HepG2 (cell line): ENCODE data around the gene PGC. TPM values are rescaled to one million over a fixed set of nuclear protein-coding genes. Genes with fewer than 3 reads are reported as not detected.

ENCODE experiments used
- ATAD3A ChIP-seq: sonication (generic); formaldehyde crosslinking; IDR thresholded peaks from 2 replicates; pipeline ENCODE4 v1.4.0; 2020; ENCODE audit warnings: missing genetic modification reagents
- CCDC6 ChIP-seq: sonication (generic); formaldehyde crosslinking; IDR thresholded peaks from 2 replicates; pipeline ENCODE4 v1.8.1; 2022; ENCODE audit warnings: mild to moderate bottlenecking, missing genetic modification reagents, moderate library complexity
- FOSL2 ChIP-seq: sonication (generic); formaldehyde crosslinking; IDR thresholded peaks from 2 replicates; pipeline ENCODE4 v1.4.0; 2020; ENCODE audit warnings: missing genetic modification reagents
- FOXA1 ChIP-seq, 2 experiments: fragments of 450-650 bp in 1 of 2; sonication (generic) in 1 of 2; formaldehyde crosslinking in 1 of 2; IDR thresholded peaks; 2 replicates each; pipeline versions ENCODE4 v1.4.0 to v1.6.1; 2016 to 2020; ENCODE audit warnings: missing genetic modification reagents in 1 of 2
- HHEX ChIP-seq: IDR thresholded peaks from 2 replicates; pipeline ENCODE4 v1.6.1; 2016; ENCODE audit warnings: control low read depth
- KDM2A ChIP-seq: sonication (generic); formaldehyde crosslinking; IDR thresholded peaks from 2 replicates; pipeline ENCODE4 v1.4.0; 2020; ENCODE audit warnings: low read depth, missing genetic modification reagents, borderline replicate concordance
- MBD4 ChIP-seq: IDR thresholded peaks from 2 replicates; pipeline ENCODE4 v1.6.1; 2012; ENCODE audit warnings: low read length, inconsistent platforms, borderline replicate concordance
- RFX3 ChIP-seq: IDR thresholded peaks from 2 replicates; pipeline ENCODE4 v1.6.1; 2016; ENCODE audit warnings: missing biosample characterization, missing genetic modification reagents
- SUZ12 ChIP-seq: fragments of 150-350 bp; IDR thresholded peaks from 2 replicates; pipeline ENCODE4 v1.6.1; 2014; ENCODE audit warnings: low read depth, low read length
- TEAD3 ChIP-seq: optimal IDR thresholded peaks from 2 replicates; pipeline ENCODE3; 2016; ENCODE audit warnings: borderline replicate concordance
- TFAP4 ChIP-seq: sonication (generic); IDR thresholded peaks from 2 replicates; pipeline ENCODE4 v1.6.1; 2016; ENCODE audit warnings: low read depth, borderline replicate concordance
- ZBTB21 ChIP-seq: sonication (generic); formaldehyde crosslinking; IDR thresholded peaks from 2 replicates; pipeline ENCODE4 v1.4.0; 2020; ENCODE audit warnings: missing genetic modification reagents
- ZFP37 ChIP-seq: sonication (generic); formaldehyde crosslinking; IDR thresholded peaks from 2 replicates; pipeline ENCODE4 v1.4.0; 2020; ENCODE audit warnings: missing genetic modification reagents, borderline replicate concordance
- ZNF317 ChIP-seq: sonication (generic); formaldehyde crosslinking; IDR thresholded peaks from 2 replicates; pipeline ENCODE4 v1.5.0; 2020; ENCODE audit warnings: mild to moderate bottlenecking, missing genetic modification reagents
- ZNF572 ChIP-seq: sonication (generic); formaldehyde crosslinking; IDR thresholded peaks from 2 replicates; pipeline ENCODE4 v1.5.1; 2020; ENCODE audit warnings: mild to moderate bottlenecking, missing genetic modification reagents
- ZNF614 ChIP-seq: IDR thresholded peaks from 2 replicates; pipeline ENCODE4 v1.6.1; 2018; ENCODE audit warnings: missing biosample characterization, missing genetic modification reagents, inconsistent platforms, borderline replicate concordance
- ZNF839 ChIP-seq: sonication (generic); formaldehyde crosslinking; IDR thresholded peaks from 2 replicates; pipeline ENCODE4 v1.4.0; 2020; ENCODE audit warnings: missing genetic modification reagents, mild to moderate bottlenecking, borderline replicate concordance
- ZSCAN30 ChIP-seq: sonication (generic); formaldehyde crosslinking; IDR thresholded peaks from 2 replicates; pipeline ENCODE4 v1.5.0; 2020; ENCODE audit warnings: mild to moderate bottlenecking, missing genetic modification reagents
- polyA plus RNA-seq, 8 experiments: library from polyadenylated mRNA; depleted of rRNA in 3 of 8; stranded (reverse) in 7 of 8; unstranded in 1 of 8; fragments of >200 nt; fragmentation: Illumina TruSeq in 4 of 8; extraction: Trizol in 4 of 8; gene quantifications; 2 replicates each; pipeline versions ENCODE4 v1.2.1 to v1.2.3, GENCODE V29; 2011 to 2016; ENCODE audit warnings: low read depth in 4 of 8, missing spikeins in 1 of 8, mixed read lengths in 1 of 8; ENCODE audit not compliant: insufficient read depth in 1 of 8
- total RNA-seq, 5 experiments: library from RNA; depleted of rRNA; stranded (reverse); fragments of >200 nt; fragmentation: Illumina TruSeq; extraction: Trizol; gene quantifications; 2 replicates each; pipeline ENCODE4 v1.2.3, GENCODE V29; 2016; ENCODE audit warnings: low read depth in 1 of 5
- TF ChIP-seq, protein P1 (sequence below): IDR thresholded peaks from 2 replicates; pipeline ENCODE4 v1.6.1; 2016; ENCODE audit warnings: missing compliant biosample characterization, missing genetic modification reagents, borderline replicate concordance
- TF ChIP-seq, protein P2 (sequence below): sonication (generic); formaldehyde crosslinking; IDR thresholded peaks from 2 replicates; pipeline ENCODE4 v1.4.0; 2020; ENCODE audit warnings: missing genetic modification reagents
- TF ChIP-seq, protein P3 (sequence below): sonication (generic); formaldehyde crosslinking; IDR thresholded peaks from 2 replicates; pipeline ENCODE4 v1.4.0; 2020; ENCODE audit warnings: missing genetic modification reagents
- TF ChIP-seq, protein P4 (sequence below): sonication (generic); formaldehyde crosslinking; IDR thresholded peaks from 2 replicates; pipeline ENCODE4 v1.4.0; 2020; ENCODE audit warnings: low read depth, mild to moderate bottlenecking, missing genetic modification reagents

The PGC gene
- total and polyA plus RNA-seq, 2 of the 13 experiments (the other 11 are each of a cell fraction or from before 2014, with no cell fraction given) = 426 to 502 TPM

DNA sequence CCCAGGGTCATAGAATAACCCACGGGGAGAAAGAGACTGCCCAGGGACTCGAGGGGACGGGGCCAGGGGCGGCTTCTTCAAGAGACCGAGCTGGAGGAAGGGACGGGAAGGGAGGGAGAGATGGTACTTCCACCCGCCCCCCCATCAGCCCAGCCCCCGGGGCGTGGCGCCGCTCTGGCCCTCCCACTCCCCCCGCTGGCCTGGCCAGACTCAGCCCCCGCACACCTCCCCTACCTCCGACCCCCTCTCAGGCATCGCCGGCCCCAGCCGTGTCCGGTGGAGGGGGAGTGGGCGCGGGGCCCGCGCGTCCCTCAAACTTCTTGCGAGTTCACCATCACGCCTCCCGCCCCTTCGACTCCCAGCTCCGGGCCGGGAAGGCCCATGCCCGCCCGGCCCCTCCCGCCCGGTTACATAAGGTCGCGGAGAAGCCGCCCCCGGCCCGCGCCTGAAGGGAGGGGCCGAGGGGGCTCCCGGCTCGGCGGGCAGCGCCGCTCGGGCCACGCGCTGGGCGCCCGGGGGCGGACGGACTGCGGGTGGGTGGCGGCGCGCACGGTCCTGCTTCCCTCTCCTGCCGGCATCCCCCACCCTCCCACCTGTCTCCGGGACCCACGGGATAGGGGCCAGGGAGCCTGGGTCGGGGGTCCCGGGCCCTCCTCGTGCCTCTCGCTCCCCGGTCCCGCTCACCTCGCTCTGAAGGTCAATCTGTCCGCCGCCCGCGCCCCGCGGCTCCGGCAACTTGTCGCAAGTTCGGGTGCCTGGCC lies 12.4 kb downstream of the PGC start (continued):
- TF ChIP-seq RFX3 (CRISPR knock-in tag) (no peak), ZNF839 (0 out of 2 replicates have a peak, but pooled peaks have one; percentile 17), KDM2A (CRISPR knock-in tag) (peak; percentile 76; the same call in 1 of the 2 replicates), HHEX (CRISPR knock-in tag) (no peak), FOSL2 (CRISPR knock-in tag) (0 out of 2 replicates have a peak, but pooled peaks have one; percentile 5), ZBTB21 (CRISPR knock-in tag) (no peak), ZSCAN30 (CRISPR knock-in tag) (no peak), ATAD3A (CRISPR knock-in tag) (no peak), TEAD3 (CRISPR knock-in tag) (peak; percentile 3), CCDC6 (CRISPR knock-in tag) (peak; percentile 78; the same call in 1 of the 2 replicates), TFAP4 (peak; percentile 20; the same call in 1 of the 2 replicates), FOXA1 (IDR thresholded peaks at IDR 0.05) (no peak), FOXA1 (CRISPR knock-in tag; IDR thresholded peaks at IDR 0.05) (no peak), ZNF614 (CRISPR knock-in tag) (peak; percentile 13; the same call in 1 of the 2 replicates), ZNF572 (CRISPR knock-in tag) (no peak), ZFP37 (CRISPR knock-in tag) (no peak), MBD4 (no peak), SUZ12 (no peak), ZNF317 (CRISPR knock-in tag) (peak; percentile 53; the same call in 1 of the 2 replicates)
- TF ChIP-seq, protein P1, sequence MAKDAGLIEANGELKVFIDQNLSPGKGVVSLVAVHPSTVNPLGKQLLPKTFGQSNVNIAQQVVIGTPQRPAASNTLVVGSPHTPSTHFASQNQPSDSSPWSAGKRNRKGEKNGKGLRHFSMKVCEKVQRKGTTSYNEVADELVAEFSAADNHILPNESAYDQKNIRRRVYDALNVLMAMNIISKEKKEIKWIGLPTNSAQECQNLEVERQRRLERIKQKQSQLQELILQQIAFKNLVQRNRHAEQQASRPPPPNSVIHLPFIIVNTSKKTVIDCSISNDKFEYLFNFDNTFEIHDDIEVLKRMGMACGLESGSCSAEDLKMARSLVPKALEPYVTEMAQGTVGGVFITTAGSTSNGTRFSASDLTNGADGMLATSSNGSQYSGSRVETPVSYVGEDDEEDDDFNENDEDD (CRISPR knock-in tag) = no peak
- TF ChIP-seq, protein P2, sequence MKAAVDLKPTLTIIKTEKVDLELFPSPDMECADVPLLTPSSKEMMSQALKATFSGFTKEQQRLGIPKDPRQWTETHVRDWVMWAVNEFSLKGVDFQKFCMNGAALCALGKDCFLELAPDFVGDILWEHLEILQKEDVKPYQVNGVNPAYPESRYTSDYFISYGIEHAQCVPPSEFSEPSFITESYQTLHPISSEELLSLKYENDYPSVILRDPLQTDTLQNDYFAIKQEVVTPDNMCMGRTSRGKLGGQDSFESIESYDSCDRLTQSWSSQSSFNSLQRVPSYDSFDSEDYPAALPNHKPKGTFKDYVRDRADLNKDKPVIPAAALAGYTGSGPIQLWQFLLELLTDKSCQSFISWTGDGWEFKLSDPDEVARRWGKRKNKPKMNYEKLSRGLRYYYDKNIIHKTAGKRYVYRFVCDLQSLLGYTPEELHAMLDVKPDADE (CRISPR knock-in tag) = no peak
- TF ChIP-seq, protein P3, sequence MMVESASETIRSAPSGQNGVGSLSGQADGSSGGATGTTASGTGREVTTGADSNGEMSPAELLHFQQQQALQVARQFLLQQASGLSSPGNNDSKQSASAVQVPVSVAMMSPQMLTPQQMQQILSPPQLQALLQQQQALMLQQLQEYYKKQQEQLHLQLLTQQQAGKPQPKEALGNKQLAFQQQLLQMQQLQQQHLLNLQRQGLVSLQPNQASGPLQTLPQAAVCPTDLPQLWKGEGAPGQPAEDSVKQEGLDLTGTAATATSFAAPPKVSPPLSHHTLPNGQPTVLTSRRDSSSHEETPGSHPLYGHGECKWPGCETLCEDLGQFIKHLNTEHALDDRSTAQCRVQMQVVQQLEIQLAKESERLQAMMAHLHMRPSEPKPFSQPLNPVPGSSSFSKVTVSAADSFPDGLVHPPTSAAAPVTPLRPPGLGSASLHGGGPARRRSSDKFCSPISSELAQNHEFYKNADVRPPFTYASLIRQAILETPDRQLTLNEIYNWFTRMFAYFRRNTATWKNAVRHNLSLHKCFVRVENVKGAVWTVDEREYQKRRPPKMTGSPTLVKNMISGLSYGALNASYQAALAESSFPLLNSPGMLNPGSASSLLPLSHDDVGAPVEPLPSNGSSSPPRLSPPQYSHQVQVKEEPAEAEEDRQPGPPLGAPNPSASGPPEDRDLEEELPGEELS (CRISPR knock-in tag) = peak; percentile 12; the same call in 1 of the 2 replicates
- TF ChIP-seq, protein P4, sequence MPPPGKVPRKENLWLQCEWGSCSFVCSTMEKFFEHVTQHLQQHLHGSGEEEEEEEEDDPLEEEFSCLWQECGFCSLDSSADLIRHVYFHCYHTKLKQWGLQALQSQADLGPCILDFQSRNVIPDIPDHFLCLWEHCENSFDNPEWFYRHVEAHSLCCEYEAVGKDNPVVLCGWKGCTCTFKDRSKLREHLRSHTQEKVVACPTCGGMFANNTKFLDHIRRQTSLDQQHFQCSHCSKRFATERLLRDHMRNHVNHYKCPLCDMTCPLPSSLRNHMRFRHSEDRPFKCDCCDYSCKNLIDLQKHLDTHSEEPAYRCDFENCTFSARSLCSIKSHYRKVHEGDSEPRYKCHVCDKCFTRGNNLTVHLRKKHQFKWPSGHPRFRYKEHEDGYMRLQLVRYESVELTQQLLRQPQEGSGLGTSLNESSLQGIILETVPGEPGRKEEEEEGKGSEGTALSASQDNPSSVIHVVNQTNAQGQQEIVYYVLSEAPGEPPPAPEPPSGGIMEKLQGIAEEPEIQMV = 0 out of 2 replicates have a peak, but pooled peaks have one; percentile 19
